DMS153 treated with DMSO at 0.1 percent for 48 hours (cell line): ENCODE results near the gene CTNNBL1.

Source experiments
- DNase-seq: peaks from one replicate; lab custom pipeline; 2025; ENCODE audit not compliant: unreplicated experiment; lab: John Stamatoyannopoulos, UW

The CTNNBL1 gene

DNA sequence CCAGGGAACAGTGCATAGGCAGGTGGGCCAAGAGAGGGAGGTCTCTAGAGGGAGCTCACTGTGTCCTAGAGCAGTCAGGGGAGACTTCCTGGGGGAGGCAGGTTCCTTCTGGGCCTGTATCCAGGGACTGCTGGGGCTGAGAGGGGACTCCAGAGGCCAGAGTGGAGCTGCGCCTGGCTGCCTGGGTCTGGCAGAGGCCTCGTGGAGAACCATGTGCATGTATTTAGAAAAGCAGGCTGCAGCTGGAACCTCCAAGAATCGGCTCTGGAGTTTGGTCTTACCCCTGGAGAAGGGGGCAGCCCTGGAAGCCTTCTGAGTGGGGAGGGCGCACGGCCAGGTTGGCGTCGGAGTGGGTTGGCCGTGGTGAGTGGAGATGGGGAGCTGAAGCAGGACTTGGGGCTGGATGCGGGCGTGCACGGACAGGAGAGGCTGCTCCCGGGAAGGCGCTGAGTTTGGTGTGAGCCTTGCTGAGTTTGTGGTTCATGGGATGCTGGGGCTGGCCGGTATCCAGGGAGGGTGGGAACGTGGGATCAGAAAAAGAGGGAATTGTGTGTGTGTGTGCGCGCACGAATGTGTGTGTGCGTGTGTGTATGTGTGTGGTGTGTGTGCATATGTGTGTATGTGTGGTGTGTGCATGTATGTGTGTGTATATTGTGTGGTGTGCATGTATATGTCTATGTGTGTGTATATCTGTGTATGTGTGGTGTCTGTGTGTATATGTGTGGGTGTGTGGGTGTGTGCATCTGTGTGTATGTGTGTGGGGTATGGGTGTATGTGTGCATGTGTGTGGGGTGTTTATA, 219.9 kb downstream of the CTNNBL1 start:
- no peak for DNase-seq

DNA sequence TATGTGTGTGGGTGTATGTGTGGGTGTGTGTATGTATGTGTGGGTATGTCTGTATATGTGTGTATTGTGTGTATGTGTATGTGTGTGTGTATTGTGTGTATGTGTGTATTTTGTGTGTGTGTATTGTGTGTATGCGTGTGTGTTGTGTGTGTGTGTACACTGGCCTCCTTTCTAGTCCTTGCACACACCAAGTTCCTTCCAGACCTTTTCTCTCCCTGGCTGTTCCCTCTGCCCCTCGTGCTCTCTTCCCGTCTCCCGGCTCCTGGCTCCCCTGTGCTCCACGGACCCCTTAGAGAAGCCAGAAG, 220.5 kb downstream of the CTNNBL1 start:
- no peak for DNase-seq

DNA sequence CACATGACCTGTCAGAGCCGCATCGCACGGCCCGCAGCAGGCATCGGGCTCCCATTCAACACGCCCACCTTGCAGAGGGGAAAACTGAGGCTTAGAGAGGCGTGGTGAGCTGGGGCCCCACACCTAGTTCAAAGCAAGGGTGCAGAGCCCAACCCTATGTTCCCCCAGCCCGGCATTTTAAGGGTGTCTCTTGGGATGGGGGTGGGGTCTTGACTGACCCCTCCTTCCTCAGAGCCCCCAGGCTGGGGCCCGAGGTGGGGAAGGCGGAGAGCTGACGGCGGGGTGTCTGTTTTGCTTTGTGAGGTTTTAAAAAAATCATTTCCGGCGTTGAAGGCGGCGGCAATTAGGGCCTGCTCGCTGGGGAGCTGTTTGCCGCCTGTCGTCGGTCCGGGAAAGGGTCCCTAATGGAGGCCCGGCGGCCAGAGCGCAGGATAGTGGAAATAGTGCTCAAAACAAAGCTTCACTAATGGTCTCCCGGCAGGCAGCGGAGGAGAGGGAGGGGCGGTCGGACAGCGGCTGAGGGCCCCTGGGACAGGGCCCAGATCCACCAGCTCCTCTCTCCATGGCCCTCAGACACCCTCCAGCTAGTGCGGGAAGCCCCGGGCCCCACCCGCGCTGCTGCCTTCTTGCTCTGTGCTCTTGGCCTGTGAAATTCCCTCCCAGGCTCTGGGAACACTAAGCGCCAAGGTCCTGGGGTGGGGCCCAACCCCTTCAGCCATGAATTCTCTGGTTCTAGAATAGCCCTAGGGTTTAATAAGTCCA, 221.0 kb downstream of the CTNNBL1 start:
- no peak for DNase-seq

- no peak for DNase-seq
These were observed 221.6 kb downstream of the CTNNBL1 start for GRCh38 chr20:37915434-37915787.

DNA sequence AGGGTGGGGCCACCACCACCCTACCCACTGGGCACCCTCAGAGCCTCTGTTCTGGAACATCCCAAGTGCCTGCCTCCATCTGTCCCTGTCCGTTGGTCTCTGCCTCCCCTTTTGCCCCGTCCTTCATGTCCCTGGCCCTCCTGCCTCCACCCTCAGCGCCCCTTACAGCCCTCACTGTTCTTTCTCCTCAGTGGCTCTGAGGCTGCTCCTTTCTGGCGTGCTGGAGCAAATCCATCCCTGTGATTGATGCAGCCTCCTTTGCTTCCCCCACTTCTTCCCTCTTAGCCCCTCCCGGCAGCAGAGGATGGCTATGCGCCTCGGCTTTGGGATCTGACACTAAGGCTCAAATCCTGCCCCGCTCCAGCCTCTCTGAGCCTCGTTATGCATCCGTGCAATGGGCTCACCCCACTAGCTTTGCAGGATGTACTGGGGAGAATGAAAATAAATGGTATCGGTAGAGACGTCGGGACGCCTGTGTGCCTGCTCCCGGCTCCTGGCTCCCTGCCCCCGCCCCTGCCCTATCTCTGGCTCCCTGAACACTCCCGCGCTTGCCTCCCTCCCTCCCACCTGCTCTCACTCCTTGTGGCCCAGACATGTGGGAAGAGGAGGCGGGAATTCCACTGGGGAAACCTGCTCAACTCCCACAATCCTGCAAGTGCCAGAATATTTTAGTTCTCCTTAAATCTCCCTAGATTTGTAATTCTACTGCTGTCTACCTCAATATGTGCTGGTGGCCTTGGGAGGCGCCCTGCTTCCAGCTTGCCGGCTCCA, 222.2 kb downstream of the CTNNBL1 start:
- DNase-seq, result no peak

GRCh38 chr20:37917461-37917860, 223.6 kb downstream of the CTNNBL1 start:
- DNase-seq, result no peak

DNA sequence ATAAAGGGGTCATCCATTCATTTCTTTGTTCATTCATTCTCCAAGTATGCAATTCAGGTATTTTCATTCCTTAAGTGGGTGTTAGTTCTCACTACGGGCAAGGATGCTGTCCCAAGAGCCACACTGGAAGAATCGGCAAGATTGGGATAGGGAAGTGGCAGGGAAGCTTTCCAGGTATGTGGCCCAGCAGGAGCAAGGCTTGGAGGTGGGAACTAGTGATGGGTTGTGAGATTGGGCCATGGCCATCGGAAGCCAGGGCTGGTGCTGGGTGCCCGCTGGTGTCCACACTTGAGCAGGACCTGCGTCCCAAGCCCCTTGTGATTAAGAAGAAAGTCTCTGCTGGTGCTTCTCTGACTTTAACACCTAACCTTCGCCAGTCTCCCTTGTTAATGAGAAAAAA, 224.2 kb downstream of the CTNNBL1 start:
- no peak for DNase-seq

GRCh38 chr20:37919389-37920040, 225.7 kb downstream of the CTNNBL1 start:
- no peak for DNase-seq

DNA sequence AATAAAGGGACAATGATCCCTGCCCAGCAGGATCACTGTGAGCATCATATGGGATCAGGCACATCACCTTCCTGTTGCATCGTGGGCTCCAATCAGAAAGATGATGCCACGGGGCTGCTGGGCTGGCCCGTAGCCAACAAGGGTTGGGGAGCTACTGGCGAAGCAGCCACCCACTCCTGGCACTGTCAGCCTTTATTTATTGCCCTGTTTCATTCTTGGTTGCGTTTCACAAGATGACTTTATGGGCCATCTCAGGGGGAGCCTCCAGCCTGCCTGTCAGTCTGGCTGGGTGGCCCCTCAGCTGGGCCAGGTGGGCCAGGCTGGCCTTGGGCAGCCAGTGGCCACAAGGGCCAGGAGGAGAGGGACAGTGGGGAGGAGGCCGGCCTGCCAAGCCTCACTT, 226.4 kb downstream of the CTNNBL1 start:
- DNase-seq, result no peak

GRCh38 chr20:37920679-37921322, 227.0 kb downstream of the CTNNBL1 start:
- DNase-seq, result no peak

DNA sequence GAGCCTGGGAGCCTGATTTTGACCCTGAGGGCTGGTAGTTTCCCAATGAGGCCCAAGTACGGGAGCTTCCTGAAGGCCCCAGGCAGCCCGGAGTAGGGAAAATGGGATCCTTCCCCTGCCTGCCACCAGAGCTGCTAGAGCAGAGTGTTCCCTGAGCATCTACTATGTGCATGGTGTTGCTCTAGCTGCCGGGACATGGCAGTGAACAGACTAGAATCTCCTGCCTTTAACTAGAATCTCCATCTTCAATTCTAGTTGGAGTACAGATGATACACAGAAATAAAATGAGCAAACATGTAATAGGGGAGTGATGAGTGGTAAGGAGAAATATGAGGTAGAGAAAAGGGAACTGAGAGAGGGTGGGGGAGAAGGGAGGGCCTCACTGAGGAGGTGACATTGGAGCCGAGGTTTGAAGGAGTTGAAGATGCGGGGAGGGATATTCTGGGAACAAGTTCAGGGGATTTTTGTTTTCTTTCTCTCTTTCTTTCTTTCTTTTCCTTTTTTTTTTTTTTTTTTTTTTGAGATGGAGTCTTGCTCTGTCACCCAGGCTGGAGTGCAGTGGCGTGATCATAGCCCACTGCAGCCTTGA, 227.6 kb downstream of the CTNNBL1 start:
- no peak for DNase-seq
